Panc1 (cell line): ENCODE measurements around the gene CLK2.
A peak's percentile ranks its signal among the peaks of the same experiment; 100 is the strongest.

Experiments used
- CTCF ChIP-seq: fragments of 450-650 bp; IDR thresholded peaks from 2 replicates; pipeline ENCODE4 v1.5.1; 2017; ENCODE audit warnings: mild to moderate bottlenecking
- POLR2AphosphoS5 ChIP-seq: IDR thresholded peaks from 2 replicates; pipeline ENCODE4 v1.6.1; 2012; ENCODE audit warnings: mild to moderate bottlenecking, low read depth, low read length, moderate library complexity
- REST ChIP-seq, 2 experiments: IDR thresholded peaks; 2 replicates each; pipeline ENCODE4 v1.6.1; 2011 to 2012; ENCODE audit warnings: low read depth in 2 of 2, control low read depth in 1 of 2, low read length in 1 of 2, mild to moderate bottlenecking in 1 of 2, moderate library complexity in 1 of 2; ENCODE audit not compliant: insufficient read depth in 1 of 2
- SIN3A ChIP-seq: IDR thresholded peaks from 2 replicates; pipeline ENCODE4 v1.6.1; 2012; ENCODE audit warnings: low read depth, mild to moderate bottlenecking, low read length, moderate library complexity, borderline replicate concordance; ENCODE audit not compliant: insufficient read depth
- TCF7L2 ChIP-seq: IDR thresholded peaks from 2 replicates; pipeline ENCODE4 v1.6.1; 2011; ENCODE audit warnings: mild to moderate bottlenecking, low read depth, low read length, inconsistent platforms

DNA sequence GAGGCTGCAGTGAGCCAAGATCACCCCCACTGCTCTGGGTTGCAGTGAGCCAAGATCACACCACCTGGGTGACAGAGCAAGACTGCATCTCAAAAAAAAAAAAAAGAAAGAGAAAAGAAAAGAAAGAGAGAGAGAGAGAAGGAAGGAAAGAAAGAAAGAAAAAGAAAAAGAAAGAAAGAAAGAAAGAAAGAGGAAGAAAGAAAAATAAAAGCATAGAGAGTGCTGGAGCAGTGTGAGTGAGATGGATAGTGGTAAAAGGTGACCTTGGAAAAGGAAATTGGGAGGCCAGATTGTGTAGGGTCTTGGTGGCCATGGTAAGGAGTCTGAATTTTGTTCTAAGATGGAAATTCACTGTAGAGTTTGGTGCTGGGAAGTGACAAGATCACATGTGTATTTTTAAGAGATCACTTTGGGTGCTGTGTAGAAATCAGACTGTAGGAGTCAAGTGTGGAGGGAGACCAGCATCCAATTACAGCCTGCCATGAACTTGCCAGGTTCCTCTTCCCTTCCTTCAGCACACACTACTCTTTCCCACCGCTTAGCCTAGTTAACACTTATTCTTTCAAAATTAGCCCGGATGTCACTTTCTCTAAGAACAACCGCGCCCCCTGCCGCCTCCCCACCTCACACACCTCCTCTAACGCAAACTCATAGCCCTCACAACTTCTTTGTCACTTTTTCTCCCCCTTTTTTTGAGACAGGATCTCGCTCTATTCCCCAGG, 47.0 kb downstream of the CLK2 start:
- TF ChIP-seq CTCF: peak; percentile 78; the same call in 1 of the 2 replicates
- TF ChIP-seq REST (IDR thresholded peaks at IDR 0.05; ENCODE audit: insufficient read depth in 1 of 2, low read depth in 2 of 2, low read length in 1 of 2): no peak
- no peak for TF ChIP-seq POLR2AphosphoS5
- TF ChIP-seq SIN3A: no peak
- no peak for TF ChIP-seq TCF7L2
